GM18502 (cell line): ENCODE results near the gene SSPN.

ENCODE experiments used
- ATAC-seq: cut with Tn5 transposase; IDR thresholded peaks from one replicate; pipeline ENCODE4 v1.9.1; 2021; ENCODE audit warnings: mild to moderate bottlenecking; ENCODE audit not compliant: unreplicated experiment, poor library complexity

SSPN gene

GRCh38 chr12:26185532-26186320 lies 9.6 kb upstream of the SSPN start:
- ATAC-seq = no peak

- ATAC-seq = peak; percentile 54
These were observed 8.2 kb upstream of the SSPN start for GRCh38 chr12:26187014-26187798.

GRCh38 chr12:26188127-26188526 lies 7.2 kb upstream of the SSPN start:
- ATAC-seq = no peak

GRCh38 chr12:26188641-26189040 lies 6.7 kb upstream of the SSPN start:
- ATAC-seq = no peak

GRCh38 chr12:26192142-26192541 lies 3.2 kb upstream of the SSPN start:
- no peak for ATAC-seq

GRCh38 chr12:26193539-26193938 lies 1.8 kb upstream of the SSPN start:
- ATAC-seq = no peak

GRCh38 chr12:26195641-26196420 lies 458 bp downstream of the SSPN start:
- peak; percentile 64 for ATAC-seq

- no peak for ATAC-seq
These were observed 996 bp downstream of the SSPN start for GRCh38 chr12:26196421-26196716.

- ATAC-seq = no peak
These were observed 2.5 kb downstream of the SSPN start for GRCh38 chr12:26197832-26198231.

GRCh38 chr12:26198742-26199141 lies 3.4 kb downstream of the SSPN start:
- ATAC-seq = no peak

- ATAC-seq = no peak
These were observed 7.9 kb downstream of the SSPN start for GRCh38 chr12:26203167-26203780.

- ATAC-seq = no peak
These were observed 9.4 kb downstream of the SSPN start for GRCh38 chr12:26204612-26205289.

GRCh38 chr12:26205298-26205697 lies 9.9 kb downstream of the SSPN start:
- ATAC-seq = no peak

GRCh38 chr12:26205941-26206340 lies 10.6 kb downstream of the SSPN start:
- no peak for ATAC-seq

GRCh38 chr12:26211331-26211730 lies 16.0 kb downstream of the SSPN start:
- ATAC-seq = no peak

GRCh38 chr12:26212396-26212795 lies 17.0 kb downstream of the SSPN start:
- ATAC-seq = no peak

- no peak for ATAC-seq
These were observed 17.6 kb downstream of the SSPN start for GRCh38 chr12:26212988-26213387.

- no peak for ATAC-seq
These were observed 18.7 kb downstream of the SSPN start for GRCh38 chr12:26214121-26214520.

- no peak for ATAC-seq
These were observed 24.4 kb downstream of the SSPN start for GRCh38 chr12:26219736-26220135.

- no peak for ATAC-seq
These were observed 29.3 kb downstream of the SSPN start for GRCh38 chr12:26224657-26225056.
